Naive B cell (primary cell): Measurements from ENCODE around the gene CEMP1. TPM values are rescaled to one million over a fixed set of nuclear protein-coding genes. Genes with fewer than 3 reads are reported as not detected.
A peak's percentile ranks its signal among the peaks of the same experiment; 100 is the strongest.
"Not testable (repeated sequence)": the region's sequence is repeated elsewhere in the genome, so short reads cannot be mapped to it uniquely, and the experiment has no call there.

ENCODE experiments used
- ATAC-seq, 2 donors: fragments of 150-1000 bp; cut with Tn5 transposase; 2 replicates each; pipeline ENCODE4 v1.10.0; 2021; ENCODE audit warnings: low read depth in 2 of 2, mild to moderate bottlenecking in 2 of 2, moderate library complexity in 2 of 2
- DNase-seq: peaks from one replicate; pipeline ENCODE4 v3.0.0; 2022
- H3K27ac Mint-ChIP-seq, 6 donors: one replicate each; pipeline ENCODE4 v1.8.0; 2020 to 2022; ENCODE audit warnings: mild to moderate bottlenecking in 6 of 6, mixed read lengths in 6 of 6, moderate library complexity in 5 of 6, inconsistent platforms in 2 of 6
- H3K27me3 Mint-ChIP-seq, 3 donors: one replicate each; pipeline ENCODE4 v1.8.0; 2021 to 2022; ENCODE audit warnings: mixed read lengths in 3 of 3, mild to moderate bottlenecking in 1 of 3
- H3K36me3 Mint-ChIP-seq, 2 donors: one replicate each; pipeline ENCODE4 v1.8.0; 2020 to 2022; ENCODE audit warnings: mixed read lengths in 2 of 2, inconsistent platforms in 1 of 2, mild to moderate bottlenecking in 1 of 2
- H3K4me1 Mint-ChIP-seq, 3 donors: one replicate each; pipeline ENCODE4 v1.8.0; 2020 to 2022; ENCODE audit warnings: mixed read lengths in 3 of 3, inconsistent platforms in 1 of 3, mild to moderate bottlenecking in 1 of 3, moderate library complexity in 1 of 3
- H3K4me3 Mint-ChIP-seq, 8 donors: one replicate each; pipeline ENCODE4 v1.8.0; 2020 to 2022; ENCODE audit warnings: mild to moderate bottlenecking in 8 of 8, mixed read lengths in 8 of 8, moderate library complexity in 8 of 8, inconsistent platforms in 2 of 8
- H3K9me3 Mint-ChIP-seq, 7 donors: one replicate each; pipeline ENCODE4 v1.8.0; 2020 to 2022; ENCODE audit warnings: mixed read lengths in 7 of 7, mild to moderate bottlenecking in 5 of 7, inconsistent platforms in 2 of 7, moderate library complexity in 1 of 7
- polyA plus RNA-seq, 6 donors: library from polyadenylated mRNA; unstranded; fragments of 300-500 nt; fragmentation: Illumina TruSeq; gene quantifications; one replicate each; pipeline ENCODE4 v1.2.3, GENCODE V29; 2021; ENCODE audit warnings: low read depth in 6 of 6

The CEMP1 gene
- 1 to 10 TPM; 2.4 to 5.7 (median 3.5) TPM for polyA plus RNA-seq

DNA sequence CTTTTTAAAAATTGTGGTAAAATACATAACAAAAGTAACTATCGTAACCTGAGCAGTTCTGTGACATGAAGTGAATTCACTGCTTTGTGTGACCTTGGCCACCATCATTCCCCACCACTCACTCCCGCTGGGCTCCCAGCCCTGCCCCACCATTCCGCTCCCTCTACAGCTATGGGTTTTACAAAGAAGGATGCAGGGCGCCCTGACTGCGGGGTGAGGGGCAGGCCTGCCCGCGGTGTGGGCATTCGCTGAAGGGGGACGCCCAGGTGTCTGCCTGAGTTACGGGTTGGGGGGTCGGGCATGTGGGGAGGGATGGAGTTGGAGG is at the start of gene CEMP1:
TSS of gene CEMP1 (minus strand) at position 38 of the 325 bp plus-strand sequence. CDS start 335 bp downstream, outside the sequence.
- peak within 1 kb of the TSS; percentile 99 to 100 (median 100) for H3K27ac Mint-ChIP-seq
- H3K4me1 Mint-ChIP-seq = peaks cover 21 to 31% (median 27%) of the 10 kb centered on the region in 3 donors
- H3K27me3 Mint-ChIP-seq = no peaks in the 10 kb centered on the region
- DNase-seq (no peak), ATAC-seq (no peak)
- H3K36me3 Mint-ChIP-seq = peaks cover 0 to 3% of the 10 kb centered on the region in 2 donors
- no peaks in the 10 kb centered on the region for H3K9me3 Mint-ChIP-seq
- peak within 1 kb of the TSS; percentile 91 to 99 (median 97) for H3K4me3 Mint-ChIP-seq

- H3K27ac Mint-ChIP-seq, DNase-seq, H3K27me3 Mint-ChIP-seq: not testable (repeated sequence)
Observed at GRCh38 chr16:2580818-2581217, 49.6 kb upstream of the CEMP1 start.

GRCh38 chr16:2580143-2580542 is 48.9 kb upstream of the CEMP1 start:
- not testable (repeated sequence) for DNase-seq, H3K27me3 Mint-ChIP-seq, H3K9me3 Mint-ChIP-seq, H3K27ac Mint-ChIP-seq, H3K4me3 Mint-ChIP-seq, H3K36me3 Mint-ChIP-seq, H3K4me1 Mint-ChIP-seq
- peak; percentile 76 to 91 for ATAC-seq

More at GRCh38 chr16:2580818-2581217, 49.6 kb upstream of the CEMP1 start:
- not testable (repeated sequence) for H3K36me3 Mint-ChIP-seq, H3K4me3 Mint-ChIP-seq, H3K4me1 Mint-ChIP-seq, ATAC-seq, H3K9me3 Mint-ChIP-seq

DNA sequence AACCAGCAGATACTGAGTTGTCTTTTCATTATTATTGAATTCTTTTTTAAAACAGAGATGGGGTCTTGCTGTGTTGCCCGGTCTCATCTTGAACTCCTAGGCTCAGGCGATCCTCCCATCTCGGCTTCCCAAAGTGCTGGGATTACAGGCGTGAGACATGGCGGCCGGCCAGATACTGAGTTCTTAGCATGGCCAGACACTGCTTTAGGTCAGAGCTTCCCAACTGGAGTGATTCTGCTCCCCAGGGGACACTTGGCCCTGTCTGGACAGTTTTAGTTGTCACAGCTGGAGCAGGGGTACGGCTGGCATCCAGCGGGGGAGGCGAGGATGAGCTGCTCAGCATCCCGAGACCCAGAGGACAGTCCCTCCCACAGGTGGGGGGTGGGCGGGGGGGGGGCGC is 47.7 kb upstream of the CEMP1 start:
- not testable (repeated sequence) for H3K4me1 Mint-ChIP-seq, H3K4me3 Mint-ChIP-seq, H3K27me3 Mint-ChIP-seq, DNase-seq, H3K27ac Mint-ChIP-seq, H3K9me3 Mint-ChIP-seq, H3K36me3 Mint-ChIP-seq, ATAC-seq

GRCh38 chr16:2577044-2577443 is 45.8 kb upstream of the CEMP1 start:
- H3K4me1 Mint-ChIP-seq, ATAC-seq, H3K9me3 Mint-ChIP-seq, H3K4me3 Mint-ChIP-seq, H3K27ac Mint-ChIP-seq, H3K36me3 Mint-ChIP-seq, DNase-seq, H3K27me3 Mint-ChIP-seq: not testable (repeated sequence)

- H3K27ac Mint-ChIP-seq, DNase-seq, H3K4me3 Mint-ChIP-seq, ATAC-seq, H3K36me3 Mint-ChIP-seq, H3K27me3 Mint-ChIP-seq, H3K9me3 Mint-ChIP-seq, H3K4me1 Mint-ChIP-seq: not testable (repeated sequence)
Observed at GRCh38 chr16:2575839-2576238, 44.6 kb upstream of the CEMP1 start.

DNA sequence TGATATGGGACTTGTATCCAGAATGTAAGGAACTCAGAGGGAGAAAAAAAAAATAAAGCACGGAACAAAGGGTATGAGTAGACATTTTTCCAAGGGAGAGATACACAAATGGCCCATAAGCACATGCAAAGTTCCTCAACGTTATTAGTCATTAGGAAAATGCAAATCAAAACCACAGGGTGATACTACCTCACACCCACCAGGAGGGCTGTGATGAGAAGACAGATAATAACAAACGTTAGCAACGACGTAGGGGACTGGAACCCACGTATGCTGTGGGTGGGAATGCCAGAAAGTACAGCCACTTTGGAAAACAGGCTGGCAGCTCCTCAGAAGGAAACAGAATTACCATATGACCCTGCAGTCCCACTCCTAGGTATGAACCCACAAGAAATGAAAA is 41.5 kb upstream of the CEMP1 start:
- H3K9me3 Mint-ChIP-seq, H3K4me1 Mint-ChIP-seq, H3K36me3 Mint-ChIP-seq, H3K4me3 Mint-ChIP-seq, DNase-seq, H3K27ac Mint-ChIP-seq, H3K27me3 Mint-ChIP-seq: not testable (repeated sequence)
- ATAC-seq = peak in 1 of 2 donors; percentile 63

- not testable (repeated sequence) for DNase-seq, H3K4me3 Mint-ChIP-seq, H3K27ac Mint-ChIP-seq, ATAC-seq, H3K27me3 Mint-ChIP-seq, H3K4me1 Mint-ChIP-seq, H3K9me3 Mint-ChIP-seq, H3K36me3 Mint-ChIP-seq
Observed at GRCh38 chr16:2568573-2568972, 37.4 kb upstream of the CEMP1 start.

- not testable (repeated sequence) for DNase-seq
Observed at GRCh38 chr16:2567506-2567905, 36.3 kb upstream of the CEMP1 start.

DNA sequence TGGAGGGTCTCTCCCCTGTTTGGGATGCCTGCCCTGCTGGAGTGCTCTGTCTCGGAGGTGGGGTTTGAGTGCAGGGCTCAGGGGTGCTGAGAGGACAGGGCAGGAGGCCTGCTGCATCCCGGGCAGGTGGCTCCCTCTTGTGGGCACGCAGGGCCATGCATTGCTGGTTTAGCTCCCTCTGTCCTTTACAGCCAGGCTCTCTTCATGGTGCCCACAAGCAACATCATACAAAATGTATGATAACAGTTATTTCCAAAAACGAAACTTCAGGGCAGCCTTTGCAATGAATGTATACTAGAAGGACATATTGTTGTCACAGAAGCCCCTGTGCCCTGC is 29.6 kb upstream of the CEMP1 start:
- ATAC-seq = peak; percentile 75 to 77
- H3K27ac Mint-ChIP-seq, H3K4me3 Mint-ChIP-seq, H3K36me3 Mint-ChIP-seq, H3K9me3 Mint-ChIP-seq, H3K27me3 Mint-ChIP-seq, H3K4me1 Mint-ChIP-seq: not testable (repeated sequence)
- DNase-seq = peak; percentile 68

More at GRCh38 chr16:2567506-2567905, 36.3 kb upstream of the CEMP1 start:
- not testable (repeated sequence) for H3K27ac Mint-ChIP-seq, H3K36me3 Mint-ChIP-seq, ATAC-seq, H3K9me3 Mint-ChIP-seq, H3K4me1 Mint-ChIP-seq, H3K4me3 Mint-ChIP-seq, H3K27me3 Mint-ChIP-seq

- H3K27ac Mint-ChIP-seq = peak overlapping the region in 3 of 6 donors; percentile 1 to 54 (median 26)
- peak overlapping the region in 1 of 8 donors; percentile 5 for H3K4me3 Mint-ChIP-seq
- ATAC-seq = peak; percentile 83 to 85
- not testable (repeated sequence) for H3K27me3 Mint-ChIP-seq, H3K36me3 Mint-ChIP-seq, H3K9me3 Mint-ChIP-seq, H3K4me1 Mint-ChIP-seq
- DNase-seq = peak; percentile 74
Observed at GRCh38 chr16:2560131-2560797, 29.1 kb upstream of the CEMP1 start.

DNA sequence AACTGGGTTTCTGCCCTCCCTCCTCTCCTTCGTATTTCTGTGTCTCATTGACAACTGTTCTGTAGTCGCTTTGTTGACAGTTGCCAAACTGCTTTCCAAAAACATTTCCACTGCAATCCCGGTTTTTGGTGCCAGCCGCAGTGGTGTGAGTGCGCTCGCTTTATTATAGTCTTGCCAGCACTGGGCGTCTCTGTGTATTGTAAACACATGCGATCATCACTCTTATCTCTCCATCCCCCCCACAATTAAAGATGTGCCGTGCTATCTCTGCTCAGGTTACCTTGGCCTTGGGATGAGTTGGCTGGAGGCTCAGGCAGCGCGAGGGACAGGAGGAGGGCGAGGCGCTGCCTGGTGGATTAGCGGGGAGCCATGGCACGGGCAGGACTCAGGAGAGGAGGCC is 25.9 kb upstream of the CEMP1 start:
- H3K27me3 Mint-ChIP-seq, ATAC-seq, H3K4me3 Mint-ChIP-seq, H3K4me1 Mint-ChIP-seq, H3K9me3 Mint-ChIP-seq, H3K36me3 Mint-ChIP-seq, DNase-seq, H3K27ac Mint-ChIP-seq: not testable (repeated sequence)

DNA sequence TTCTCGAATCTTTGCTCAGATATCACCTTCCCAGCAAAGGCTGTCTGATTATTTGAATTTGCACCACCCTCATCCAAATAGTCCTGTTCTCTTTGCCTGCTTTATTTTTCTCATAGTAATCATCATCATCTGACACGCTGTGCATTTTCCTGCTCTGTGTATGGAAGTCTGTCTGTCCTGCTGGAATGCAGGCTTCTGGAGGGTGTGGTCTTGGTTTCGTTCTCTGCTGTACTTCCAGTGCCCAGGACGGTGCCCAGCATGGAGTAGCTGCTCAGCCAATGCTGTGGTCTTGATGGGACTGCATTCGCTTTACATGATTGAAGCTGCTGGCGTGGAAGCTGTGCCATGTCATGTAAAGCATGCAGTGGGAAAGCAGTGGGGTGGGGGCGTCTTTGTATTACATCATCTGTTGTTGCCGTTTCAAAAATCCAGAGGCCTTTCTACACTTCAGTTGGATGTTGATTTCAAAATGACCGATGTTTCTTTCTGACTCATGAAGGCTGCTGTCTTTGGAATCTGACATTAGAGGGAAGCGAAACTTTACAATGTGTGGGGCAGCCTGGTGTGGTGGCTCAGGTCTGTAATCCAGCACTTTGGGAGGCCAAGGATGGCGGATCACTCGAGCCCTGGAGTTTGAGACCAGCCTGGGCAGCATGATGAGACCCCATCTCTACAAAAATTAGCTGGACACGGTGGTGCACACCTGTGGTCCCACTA is 23.7 kb upstream of the CEMP1 start:
- not testable (repeated sequence) for H3K36me3 Mint-ChIP-seq, H3K27ac Mint-ChIP-seq, ATAC-seq, DNase-seq, H3K27me3 Mint-ChIP-seq, H3K4me3 Mint-ChIP-seq, H3K4me1 Mint-ChIP-seq, H3K9me3 Mint-ChIP-seq

DNA sequence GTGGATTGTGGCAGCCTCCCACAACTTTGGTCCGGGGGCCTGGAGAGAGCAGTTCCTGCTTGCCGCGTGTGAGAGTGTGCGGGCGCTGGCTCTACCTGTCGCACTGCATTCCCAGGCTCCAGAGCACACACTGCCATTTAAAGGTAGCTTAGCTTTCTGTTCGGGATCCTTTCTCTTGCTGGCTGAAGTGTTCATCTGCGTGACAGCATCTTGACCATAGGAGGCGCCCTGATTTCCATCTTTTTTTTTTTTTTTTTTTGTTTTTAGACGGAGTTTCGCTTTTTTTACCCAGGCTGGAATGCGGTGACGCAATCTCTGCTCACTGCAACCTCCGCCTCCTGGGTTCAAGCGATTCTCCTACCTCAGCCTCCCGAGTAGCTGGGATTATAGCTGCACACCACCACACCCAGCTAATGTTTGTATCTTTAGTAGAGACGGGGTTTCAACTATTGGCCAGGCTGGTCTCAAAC is 20.2 kb upstream of the CEMP1 start:
- H3K27ac Mint-ChIP-seq = peak overlapping the region in 2 of 6 donors; percentile 24 to 43

More for the DNA sequence above, 20.2 kb upstream of the CEMP1 start:
- H3K4me1 Mint-ChIP-seq, H3K36me3 Mint-ChIP-seq, ATAC-seq, H3K4me3 Mint-ChIP-seq, DNase-seq, H3K27me3 Mint-ChIP-seq, H3K9me3 Mint-ChIP-seq: not testable (repeated sequence)
